Breast epithelium (tissue), 3 donors: ENCODE results near the gene CABLES1.

ENCODE experiments used
- CTCF ChIP-seq, 3 donors: fragments of 450-650 bp; IDR thresholded peaks; one replicate each; pipeline ENCODE4 v1.5.1; 2016 to 2017; ENCODE audit warnings: antibody characterized with exemption in 3 of 3, mild to moderate bottlenecking in 3 of 3, moderate library complexity in 3 of 3
- POLR2A ChIP-seq: fragments of 450-650 bp; IDR thresholded peaks from one replicate; pipeline ENCODE4 v1.6.1; 2016; ENCODE audit warnings: antibody characterized with exemption, mild to moderate bottlenecking, moderate library complexity
- POLR2AphosphoS5 ChIP-seq, 3 donors: sonication (generic); formaldehyde crosslinking; IDR thresholded peaks; one replicate each; pipeline ENCODE4 v1.6.1; 2017; ENCODE audit warnings: antibody characterized with exemption in 3 of 3

- TF ChIP-seq POLR2A (no peak), CTCF (IDR thresholded peaks at IDR 0.05) (no peak), POLR2AphosphoS5 (IDR thresholded peaks at IDR 0.05) (no peak)
Measured at GRCh38 chr18:23121133-23121532, 14.2 kb upstream of the CABLES1 start.
